OCI-LY7 (cell line): Measurements from ENCODE around the gene CABLES1. TPM values are rescaled to one million over a fixed set of nuclear protein-coding genes. Genes with fewer than 3 reads are reported as not detected.

Source experiments
- BruUV-seq: library from RNA; stranded (reverse); fragments of 400-500 nt; replicated peaks from 2 replicates; lab custom pipeline; 2021; lab: Mats Ljungman, UMichigan
- CTCF ChIA-PET: fragments of 300-600 bp; sonication (Branson Sonifier 250); formaldehyde crosslinking; loops from one replicate; lab custom pipeline; 2022; ENCODE audit warnings: antibody characterized with exemption; ENCODE audit not compliant: unreplicated experiment; lab: Charles Lee
- POLR2A ChIA-PET: fragments of 300-600 bp; sonication (Branson Sonifier 250); formaldehyde crosslinking; loops from one replicate; lab custom pipeline; 2022; ENCODE audit warnings: antibody characterized with exemption; lab: Charles Lee
- DNase-seq: peaks from one replicate; pipeline ENCODE4 v3.0.0-alpha.2; 2015; ENCODE audit warnings: low spot score
- H2AFZ ChIP-seq: fragments of 200-600 bp; sonication (generic), shearing (Covaris generic); 2 replicates; pipeline ENCODE4 v1.6.1; 2014; ENCODE audit warnings: mild to moderate bottlenecking, antibody characterized with exemption, low read length, moderate library complexity
- H3K27ac ChIP-seq: fragments of 200-600 bp; sonication (generic); 2 replicates; pipeline ENCODE4 v1.5.1; 2014; ENCODE audit warnings: mixed run types, low read depth, mild to moderate bottlenecking, moderate library complexity, low read length, inconsistent platforms; ENCODE audit not compliant: poor library complexity, severe bottlenecking
- H3K36me3 ChIP-seq: fragments of 200-600 bp; sonication (generic); 2 replicates; pipeline ENCODE4 v1.6.1; 2014; ENCODE audit warnings: mild to moderate bottlenecking, antibody characterized with exemption, low read length, moderate library complexity, mixed read lengths; ENCODE audit not compliant: insufficient read depth
- H3K4me1 ChIP-seq: fragments of 200-600 bp; sonication (generic); 2 replicates; pipeline ENCODE4 v1.5.1; 2014; ENCODE audit warnings: mild to moderate bottlenecking, low read length; ENCODE audit not compliant: insufficient read depth, poor library complexity, severe bottlenecking
- H3K4me2 ChIP-seq: fragments of 200-600 bp; sonication (generic); 2 replicates; pipeline ENCODE4 v1.6.1; 2014; ENCODE audit warnings: mild to moderate bottlenecking, low read length
- H3K4me3 ChIP-seq: fragments of 200-600 bp; sonication (generic); 2 replicates; pipeline ENCODE4 v1.5.1; 2014; ENCODE audit warnings: mild to moderate bottlenecking, low read depth, low read length; ENCODE audit not compliant: poor library complexity, severe bottlenecking
- H3K79me2 ChIP-seq: fragments of 200-600 bp; sonication (generic); 2 replicates; pipeline ENCODE4 v1.6.1; 2016; ENCODE audit warnings: low read depth, mild to moderate bottlenecking, low read length, moderate library complexity, mixed read lengths; ENCODE audit not compliant: insufficient read depth
- H3K9me2 ChIP-seq: fragments of 200-600 bp; sonication (generic); 2 replicates; pipeline ENCODE4 v1.6.1; 2016; ENCODE audit warnings: mild to moderate bottlenecking, low read length, mixed read lengths; ENCODE audit not compliant: insufficient read depth
- H3K9me3 ChIP-seq: fragments of 200-600 bp; sonication (generic); 2 replicates; pipeline ENCODE4 v1.6.1; 2014; ENCODE audit warnings: mild to moderate bottlenecking, mixed run types, low read length, mixed read lengths
- H4K20me1 ChIP-seq: fragments of 200-600 bp; sonication (generic); 2 replicates; pipeline ENCODE4 v1.6.1; 2014; ENCODE audit warnings: mild to moderate bottlenecking, antibody characterized with exemption, low read length, moderate library complexity, mixed read lengths; ENCODE audit not compliant: insufficient read depth
- CTCF ChIP-seq: fragments of 200-600 bp; sonication (generic); conservative IDR thresholded peaks from 2 replicates; pipeline ENCODE4 v1.5.1; 2014; ENCODE audit warnings: mild to moderate bottlenecking, antibody characterized with exemption, low read length, moderate library complexity, mixed read lengths
- EZH2phosphoT487 ChIP-seq: fragments of 200-600 bp; sonication (generic); IDR thresholded peaks from 2 replicates; pipeline ENCODE4 v1.6.1; 2018; ENCODE audit warnings: low read depth, borderline replicate concordance, mild to moderate bottlenecking, mixed run types, antibody characterized with exemption, low read length, moderate library complexity, mixed read lengths
- intact Hi-C: fragments of 100-400 bp; cut with micrococcal nuclease; formaldehyde crosslinking; loops from one replicate; pipeline ENCODE4 v1.10.0; 2022; ENCODE audit not compliant: unreplicated experiment
- total RNA-seq, 2 experiments: library from RNA; depleted of rRNA in 1 of 2; stranded (reverse); fragments of >200 nt in 1 of 2; shearing (Covaris generic) in 1 of 2; gene quantifications; 2 replicates each; pipeline ENCODE4 v1.2.3, GENCODE V29; 2014 to 2022

Gene CABLES1
- total RNA-seq, 2 experiments from 2014 or later = 20.6 to 28.7 TPM

DNA sequence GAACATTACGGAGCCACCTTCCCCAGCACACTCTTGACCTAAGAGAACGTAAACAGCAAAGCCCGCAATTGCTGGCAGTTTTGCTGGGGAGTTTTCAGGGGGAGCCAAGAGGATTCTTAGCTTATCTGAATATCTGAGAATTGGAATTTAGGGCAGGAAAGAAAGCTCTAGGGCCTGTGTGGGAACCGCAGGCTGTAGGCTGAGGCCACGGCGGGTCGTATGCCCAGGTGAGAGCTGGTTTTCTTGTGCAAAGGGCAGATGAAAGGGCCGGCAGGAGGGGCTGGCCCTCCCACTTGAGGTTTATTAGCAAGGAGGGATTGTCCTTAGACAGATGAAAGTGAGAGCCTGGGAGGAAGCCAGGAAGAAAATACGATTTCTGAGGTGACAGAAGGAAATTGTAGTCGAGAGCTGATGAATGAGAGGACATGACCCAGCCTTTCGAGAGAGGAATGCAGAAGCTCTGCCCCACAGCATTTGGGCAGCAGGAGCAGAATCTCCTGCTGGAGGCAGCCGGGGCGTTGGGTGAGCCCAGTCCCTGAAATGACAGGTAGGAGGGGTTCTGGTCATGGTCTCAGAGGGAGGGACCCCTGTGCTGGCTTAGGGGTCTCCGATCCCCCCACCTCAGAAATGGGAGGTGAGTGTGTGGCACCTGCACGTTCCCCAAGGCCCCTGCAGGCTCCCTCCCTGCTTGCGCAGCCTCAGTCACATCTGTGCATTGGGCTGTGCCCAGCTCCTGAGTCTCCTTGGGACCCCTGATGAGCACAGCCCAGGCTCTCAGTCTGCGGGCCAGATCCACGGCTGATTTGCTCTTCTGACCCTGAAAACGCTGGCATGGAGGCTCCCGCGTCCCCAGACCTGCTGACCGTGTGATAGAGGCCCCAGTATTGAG is 61.1 kb downstream of the CABLES1 start:
- H4K20me1 ChIP-seq = no peaks in the 10 kb centered on the region
- no TSS peak for BruUV-seq
- intact Hi-C loops = no loop called here
- no peak overlapping the region for H2AFZ ChIP-seq
- POLR2A ChIA-PET = interaction anchor here (0.6 to 1.1 kb wide), 5 partner anchors 9 to 116 kb away, joined by 3 to 4 read pairs (median 3); no protein-coding TSS in a partner anchor
- DNase-seq = no peak
- H3K9me2 ChIP-seq = no peaks in the 10 kb centered on the region
- no peak overlapping the region for H3K4me2 ChIP-seq
- no peaks in the 10 kb centered on the region for H3K9me3 ChIP-seq
- H3K79me2 ChIP-seq = no peaks in the 10 kb centered on the region
- no peak overlapping the region for H3K27ac ChIP-seq
- H3K36me3 ChIP-seq = peaks cover 63% of the 10 kb centered on the region
- peaks cover 14% of the 10 kb centered on the region for H3K4me1 ChIP-seq
- H3K4me3 ChIP-seq = no peak overlapping the region
- CTCF ChIA-PET = no interaction called here
- no peak for TF ChIP-seq CTCF
- TF ChIP-seq EZH2phosphoT487 = no peak

DNA sequence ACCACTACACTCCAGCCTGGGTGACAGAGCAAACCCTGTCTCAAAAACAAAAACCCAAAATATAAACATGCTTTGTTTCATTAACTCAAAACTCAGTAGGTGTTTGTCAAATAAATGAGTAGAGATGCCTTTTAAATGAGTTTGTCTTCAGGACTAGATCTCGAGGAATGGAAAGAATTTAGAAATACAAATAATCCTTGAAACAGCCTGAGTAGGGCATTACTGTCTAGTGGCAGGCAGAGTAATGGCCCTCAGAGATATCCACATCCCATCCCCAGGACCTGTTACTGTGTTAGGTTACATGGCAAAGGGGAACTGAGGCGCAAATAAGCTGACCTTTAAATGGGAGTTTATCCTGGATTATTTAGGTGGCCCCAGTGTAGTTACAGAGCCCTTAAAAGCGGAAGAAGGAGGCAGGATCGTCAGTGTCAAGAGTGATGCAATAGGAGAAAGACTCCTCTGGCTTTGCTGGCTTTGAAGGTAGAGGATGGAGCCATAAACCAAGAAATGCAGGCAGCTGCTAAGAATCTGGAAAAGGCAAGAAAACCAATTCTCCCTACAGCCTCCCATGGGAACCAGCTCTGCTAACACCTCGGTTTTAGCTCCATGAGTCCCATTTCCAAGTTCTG is 63.0 kb downstream of the CABLES1 start:
- Histone ChIP-seq H3K9me3 (no peaks in the 10 kb centered on the region), H3K9me2 (no peaks in the 10 kb centered on the region), H4K20me1 (no peaks in the 10 kb centered on the region), H3K27ac (no peak overlapping the region), H3K36me3 (peaks cover 55% of the 10 kb centered on the region), H2AFZ (no peak overlapping the region), H3K4me3 (no peak overlapping the region), H3K79me2 (no peaks in the 10 kb centered on the region), H3K4me1 (peaks cover under 1% of the 10 kb centered on the region), H3K4me2 (no peak overlapping the region)
- CTCF ChIA-PET = no interaction called here
- TSS peak; percentile 14 for BruUV-seq
- TF ChIP-seq CTCF (no peak), EZH2phosphoT487 (no peak)
- intact Hi-C loops = no loop called here
- no peak for DNase-seq
- POLR2A ChIA-PET = interaction anchor here (0.6 kb wide), 1 partner anchor 293 kb away, joined by 3 read pairs; no protein-coding TSS in a partner anchor
